Endometrial microvascular endothelial cells (primary cell): ENCODE data around the gene TLK1. TPM values are rescaled to one million over a fixed set of nuclear protein-coding genes. Genes with fewer than 3 reads are reported as not detected.

Experiments used
- in situ Hi-C: cut with HindIII; loops from 2 replicates; pipeline ENCODE4 v1.10.0; 2017; ENCODE audit warnings: low sequenced_read_pairs, low pct_unique_long_range_greater_than_20kb; ENCODE audit errors: inconsistent ontology term
- total RNA-seq: library from RNA; depleted of rRNA; stranded (reverse); fragments of >200 nt; gene quantifications from one replicate; pipeline ENCODE4 v1.2.3, GENCODE V29; 2015; ENCODE audit errors: inconsistent ontology term

Gene TLK1
- total RNA-seq, 1 donor from 2014 or later, result 18.6 TPM

DNA sequence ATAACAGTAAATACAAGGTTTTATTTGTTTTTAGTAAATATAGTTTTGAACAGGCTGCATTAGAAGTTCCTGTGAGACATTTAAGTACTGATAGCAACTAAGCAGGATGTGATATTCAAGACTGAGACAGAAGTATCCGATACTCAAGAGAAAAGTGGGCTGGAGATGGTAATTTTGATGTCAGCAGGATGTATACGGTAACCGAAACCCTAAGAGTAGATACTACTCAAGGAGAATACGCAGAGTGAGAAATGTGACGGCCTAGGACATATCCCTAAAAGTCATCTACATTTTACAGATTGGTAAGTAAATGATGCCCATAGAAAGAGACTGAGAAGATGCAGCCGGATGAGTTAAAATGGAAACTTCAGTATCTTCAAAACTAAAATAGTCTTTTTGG is 116.3 kb downstream of the TLK1 start:
- in situ Hi-C loops, result no loop called here

DNA sequence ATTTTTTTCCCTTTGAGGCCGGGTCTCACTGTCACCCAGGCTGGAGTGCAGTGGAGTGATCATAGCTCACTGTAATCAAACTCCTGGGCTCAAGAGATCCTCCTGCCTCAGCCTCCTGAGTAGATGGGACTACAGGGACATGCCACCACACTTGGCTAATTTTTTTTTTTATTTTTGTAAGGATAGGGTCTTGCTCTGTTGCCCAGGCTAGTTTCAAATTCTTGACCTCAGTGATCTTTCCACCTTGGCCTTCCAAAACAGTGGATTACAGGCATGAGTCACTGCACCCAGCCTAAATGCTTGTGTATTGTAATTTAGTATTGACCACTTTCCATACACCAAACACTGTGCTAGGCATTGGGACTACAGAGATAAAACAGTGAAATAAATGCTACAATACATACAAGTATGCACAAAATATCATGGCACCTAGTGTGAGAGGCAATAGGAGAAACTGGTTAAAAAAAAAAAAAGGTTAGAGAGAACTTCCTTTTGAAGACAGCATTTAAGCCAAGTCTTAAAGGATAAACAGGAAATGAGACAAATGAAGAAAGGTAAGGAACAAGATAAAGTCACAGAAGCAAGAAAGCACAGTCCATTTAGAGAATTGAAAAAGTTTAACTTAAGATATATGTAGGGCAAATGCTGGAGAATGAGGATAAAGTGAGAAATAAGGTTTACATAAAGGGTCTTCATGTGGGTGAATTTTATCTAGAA is 118.3 kb downstream of the TLK1 start:
- in situ Hi-C loops, result no loop called here

DNA sequence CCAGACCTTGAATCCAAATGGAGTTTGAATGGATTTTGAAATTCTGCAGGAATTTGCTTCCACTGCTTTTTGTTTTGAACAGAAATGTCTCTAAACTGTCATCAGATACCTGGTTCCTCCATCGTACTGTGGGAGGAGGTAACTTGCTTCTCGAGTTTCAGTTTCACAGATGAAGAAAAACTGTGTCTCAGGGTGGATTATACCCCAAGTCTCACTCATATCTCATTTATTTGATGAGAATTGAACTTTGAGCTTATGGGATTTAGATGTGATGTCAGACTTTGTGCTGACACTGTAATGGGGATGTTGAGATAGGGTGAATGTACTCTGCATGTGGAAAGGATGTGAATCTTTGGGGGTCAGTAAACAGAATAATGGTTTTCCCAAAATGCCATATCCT is 124.2 kb downstream of the TLK1 start:
- in situ Hi-C loops, result no loop called here

DNA sequence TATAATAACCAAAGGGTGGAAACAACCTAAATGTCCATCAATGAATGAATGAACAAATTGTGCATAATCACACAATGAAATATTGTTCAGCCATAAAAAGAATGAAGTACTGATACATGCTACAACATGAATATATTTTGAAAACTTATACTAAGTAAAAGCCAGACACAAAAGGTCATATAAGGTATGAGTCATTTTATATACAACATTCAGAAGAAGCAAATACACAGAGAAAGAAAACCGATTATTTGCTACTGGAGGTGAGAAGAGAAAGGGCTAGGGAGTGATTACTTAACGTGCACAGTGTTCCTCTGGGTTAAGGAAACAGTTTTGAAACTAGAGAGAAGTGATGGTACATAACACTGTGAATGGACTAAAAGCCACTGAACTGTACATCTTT is 126.4 kb downstream of the TLK1 start:
- in situ Hi-C loops, result no loop called here

DNA sequence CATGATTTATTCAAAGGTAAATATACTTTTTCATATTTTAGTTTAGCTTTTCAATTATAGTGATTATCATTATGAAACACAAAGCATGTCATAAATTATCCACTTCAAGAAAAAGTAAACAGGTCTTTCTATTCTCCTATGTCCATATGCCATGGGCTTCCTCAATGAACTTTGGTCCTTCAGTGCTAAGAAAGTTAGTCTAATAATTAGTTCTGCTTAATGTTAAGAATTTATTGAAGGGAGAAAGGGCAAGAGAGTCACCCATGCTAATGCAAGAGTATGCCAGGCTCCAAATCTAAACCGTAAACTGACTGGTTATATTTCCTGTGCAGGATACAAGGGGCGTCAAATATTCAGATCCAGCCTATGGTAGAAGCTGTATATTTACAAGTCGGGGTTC is 135.5 kb downstream of the TLK1 start:
- in situ Hi-C loops, result no loop called here

DNA sequence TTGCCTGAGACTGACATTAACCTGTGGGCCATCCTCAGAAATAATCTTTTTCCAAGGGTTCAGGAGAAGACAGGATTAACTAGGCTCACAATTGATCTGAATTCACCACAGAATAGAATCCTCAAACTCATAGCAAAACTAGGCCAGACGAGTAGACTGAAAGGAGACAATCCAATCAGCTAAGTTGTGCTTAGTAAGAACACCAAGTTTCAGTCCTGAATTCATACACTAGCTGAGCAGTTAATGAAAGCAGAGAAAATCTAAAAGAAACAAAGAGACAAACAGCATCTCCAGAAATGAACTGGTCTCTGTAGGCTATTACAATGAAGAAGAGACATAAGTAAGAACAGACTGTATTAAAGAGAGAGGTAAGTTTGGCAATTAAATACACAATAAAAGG is 142.2 kb downstream of the TLK1 start:
- in situ Hi-C loops, result no loop called here

GRCh38 chr2:171016125-171016524 is 144.6 kb downstream of the TLK1 start:
- in situ Hi-C loops, result no loop called here

DNA sequence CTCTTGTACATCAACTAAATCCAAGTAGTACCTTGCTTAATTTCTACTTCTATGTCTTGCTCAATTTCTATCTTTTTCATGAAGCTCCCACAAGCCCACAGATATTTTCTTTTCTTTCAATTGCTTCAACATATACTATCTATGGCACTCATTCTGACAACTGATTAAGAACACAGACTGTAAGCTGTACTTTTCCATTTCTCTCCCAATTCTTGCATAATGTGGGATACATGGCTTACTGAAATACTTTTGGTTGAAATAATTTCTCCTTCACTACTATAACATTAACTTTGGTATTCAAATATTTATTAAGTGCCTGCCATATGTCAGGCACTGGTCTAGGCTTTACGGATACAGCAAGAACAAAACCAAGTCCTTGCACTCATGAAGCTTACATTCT is 146.8 kb downstream of the TLK1 start:
- in situ Hi-C loops, result no loop called here

- in situ Hi-C loops, result no loop called here
Observed at GRCh38 chr2:171009386-171009785, 151.3 kb downstream of the TLK1 start.

DNA sequence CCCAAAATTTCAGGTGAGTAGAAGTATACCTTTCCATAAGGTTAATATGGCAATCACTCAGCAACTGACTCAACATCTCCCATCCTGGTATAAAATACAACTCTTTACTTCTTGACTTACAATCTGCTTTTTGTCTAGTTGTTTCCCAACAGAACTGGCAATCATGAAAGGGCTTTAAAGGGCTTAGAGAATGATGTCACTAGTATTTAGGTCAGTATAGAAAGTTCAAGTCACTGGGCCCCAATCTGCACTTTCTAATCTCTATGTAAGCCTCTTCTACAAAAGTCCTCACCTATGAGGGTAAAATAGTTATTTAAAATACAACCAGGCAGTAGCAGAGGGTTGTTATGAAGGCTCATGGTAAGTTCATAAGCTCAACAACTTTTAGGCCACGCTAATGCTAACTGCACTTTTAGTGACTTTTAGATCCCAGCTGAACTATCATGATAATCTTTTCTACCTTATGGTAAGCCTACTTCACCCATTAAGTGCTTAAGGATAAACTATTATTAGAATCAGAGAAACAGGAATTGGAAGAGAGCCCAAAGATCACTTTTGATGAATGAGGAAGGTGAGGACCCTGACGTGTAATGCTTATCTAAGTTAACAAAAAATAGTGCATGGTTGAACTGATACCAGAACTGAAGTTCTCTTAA is 152.0 kb downstream of the TLK1 start:
- in situ Hi-C loops, result no loop called here

DNA sequence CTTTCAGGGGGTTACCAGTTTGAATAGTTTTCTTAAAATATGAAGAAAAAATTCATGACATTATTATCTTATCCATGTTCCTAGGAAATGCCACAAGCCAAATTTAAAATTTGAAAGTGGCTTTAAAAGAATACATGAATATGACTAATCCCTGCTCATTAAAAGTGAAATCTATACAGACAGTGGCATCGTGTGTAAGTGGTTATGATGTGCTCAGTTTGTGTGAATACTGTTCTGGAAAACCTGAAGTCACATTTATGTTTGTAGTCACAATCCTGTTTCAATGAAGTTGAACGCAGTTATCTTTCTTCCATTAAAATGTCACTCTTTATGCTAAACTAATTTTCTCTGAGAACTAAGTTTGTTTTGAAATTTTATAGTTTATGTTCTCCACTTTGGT is 155.9 kb downstream of the TLK1 start:
- in situ Hi-C loops, result no loop called here

- in situ Hi-C loops, result no loop called here
Observed at GRCh38 chr2:171004363-171004762, 156.3 kb downstream of the TLK1 start.

GRCh38 chr2:170999654-171000053 is 161.0 kb downstream of the TLK1 start:
- in situ Hi-C loops, result no loop called here

GRCh38 chr2:170997893-170998597 is 162.6 kb downstream of the TLK1 start:
- in situ Hi-C loops, result no loop called here

GRCh38 chr2:170996316-170996715 is 164.4 kb downstream of the TLK1 start:
- in situ Hi-C loops, result no loop called here

GRCh38 chr2:170991398-170992182 is 169.1 kb downstream of the TLK1 start:
- in situ Hi-C loops, result no loop called here

- in situ Hi-C loops, result no loop called here
Observed at GRCh38 chr2:170986566-170987258, 174.0 kb downstream of the TLK1 start.

- in situ Hi-C loops, result no loop called here
Observed at GRCh38 chr2:170985407-170985806, 175.3 kb downstream of the TLK1 start.

DNA sequence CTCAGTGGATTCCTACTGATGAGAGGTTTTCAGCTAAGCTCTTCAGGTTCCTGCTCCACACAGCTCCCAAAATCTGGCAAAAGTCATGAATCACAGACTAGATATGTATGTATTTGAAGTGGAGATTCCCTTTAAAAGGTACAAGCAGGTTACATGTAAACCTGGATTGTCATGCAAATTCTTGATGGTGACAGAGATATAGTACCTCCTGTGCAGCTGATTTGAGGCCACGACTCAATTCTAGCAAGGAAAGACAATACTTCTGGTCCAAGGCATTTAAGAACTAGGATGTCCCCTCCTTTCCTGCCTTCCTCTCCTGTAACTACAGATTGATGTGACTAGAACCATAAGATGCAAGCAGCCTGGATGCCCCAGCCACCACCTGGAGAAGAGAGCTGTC is 176.6 kb downstream of the TLK1 start:
- in situ Hi-C loops, result no loop called here
